Fibroblast of gingiva (primary cell): ENCODE data around the gene NRN1L.
A peak's percentile ranks its signal among the peaks of the same experiment; 100 is the strongest.

ENCODE experiments used
- DNase-seq: peaks from one replicate; pipeline ENCODE4 v3.0.0-alpha.2; 2011; ENCODE audit warnings: low read depth

The NRN1L gene

GRCh38 chr16:67917140-67917851, 32.6 kb downstream of the NRN1L start:
- DNase-seq, result peak; percentile 59

GRCh38 chr16:67917852-67918236, 33.2 kb downstream of the NRN1L start:
- peak; percentile 34 for DNase-seq

- DNase-seq, result no peak
Measured at GRCh38 chr16:67919622-67920221, 35.0 kb downstream of the NRN1L start.

GRCh38 chr16:67922221-67922620, 37.5 kb downstream of the NRN1L start:
- DNase-seq, result no peak

- no peak for DNase-seq
Measured at GRCh38 chr16:67922740-67923139, 38.1 kb downstream of the NRN1L start.

- no peak for DNase-seq
Measured at GRCh38 chr16:67923414-67924116, 38.9 kb downstream of the NRN1L start.

GRCh38 chr16:67924140-67924906, 39.6 kb downstream of the NRN1L start:
- no peak for DNase-seq

GRCh38 chr16:67926181-67926750, 41.6 kb downstream of the NRN1L start:
- DNase-seq, result peak; percentile 53

GRCh38 chr16:67927131-67927941, 42.7 kb downstream of the NRN1L start:
- no peak for DNase-seq

GRCh38 chr16:67928147-67928546, 43.5 kb downstream of the NRN1L start:
- DNase-seq, result no peak

- peak; percentile 39 for DNase-seq
Measured at GRCh38 chr16:67928561-67929364, 44.1 kb downstream of the NRN1L start.

GRCh38 chr16:67930191-67930590, 45.5 kb downstream of the NRN1L start:
- DNase-seq, result no peak

GRCh38 chr16:67930678-67931211, 46.1 kb downstream of the NRN1L start:
- no peak for DNase-seq

- no peak for DNase-seq
Measured at GRCh38 chr16:67931712-67932461, 47.2 kb downstream of the NRN1L start, which contains the start of gene CTRL. Gene CTRL, minus strand, starts transcription at chr16:67931862. Its CDS starts 10 bp downstream, at chr16:67931852.

- no peak for DNase-seq
Measured at GRCh38 chr16:67932462-67932840, 47.8 kb downstream of the NRN1L start.

GRCh38 chr16:67933805-67934204, 49.1 kb downstream of the NRN1L start:
- no peak for DNase-seq

GRCh38 chr16:67934306-67935100, 49.8 kb downstream of the NRN1L start:
- no peak for DNase-seq

- no peak for DNase-seq
Measured at GRCh38 chr16:67935101-67935401, 50.4 kb downstream of the NRN1L start.
